Small intestine (tissue), 7 donors: Measurements from ENCODE around the gene DTNB. TPM values are rescaled to one million over a fixed set of nuclear protein-coding genes. Genes with fewer than 3 reads are reported as not detected.
"Not testable (repeated sequence)": the region's sequence is repeated elsewhere in the genome, so short reads cannot be mapped to it uniquely, and the experiment has no call there.

Experiments used
- DNase-seq, 2 donors: peaks; one replicate each; pipeline versions ENCODE4 v3.0.0 to v3.0.0-alpha.2; 2013
- FAIRE-seq: peaks from 2 replicates; lab custom pipeline; 2012; peaks lifted over from hg19 to GRCh38; lab: Jason Lieb, UNC
- H3K27ac ChIP-seq, 3 donors: one replicate each; pipeline ENCODE4 v1.5.1; 2013; ENCODE audit warnings: low read length in 2 of 3, mild to moderate bottlenecking in 2 of 3, control low read depth in 1 of 3, inconsistent platforms in 1 of 3, low read depth in 1 of 3, moderate library complexity in 1 of 3
- H3K27me3 ChIP-seq, 3 donors: one replicate each; pipeline ENCODE4 v1.6.1; 2013; ENCODE audit warnings: low read length in 3 of 3, inconsistent platforms in 1 of 3; ENCODE audit not compliant: control insufficient read depth in 3 of 3, insufficient read depth in 3 of 3
- H3K36me3 ChIP-seq, 3 donors: one replicate each; pipeline ENCODE4 v1.6.1; 2013; ENCODE audit warnings: low read length in 3 of 3, inconsistent platforms in 1 of 3, low read depth in 1 of 3, mild to moderate bottlenecking in 1 of 3, moderate library complexity in 1 of 3; ENCODE audit not compliant: control insufficient read depth in 3 of 3, insufficient read depth in 2 of 3
- H3K4me1 ChIP-seq, 3 donors: one replicate each; pipeline ENCODE4 v1.6.1; 2013; ENCODE audit warnings: low read length in 2 of 3, inconsistent platforms in 1 of 3, low read depth in 1 of 3, mild to moderate bottlenecking in 1 of 3, moderate library complexity in 1 of 3; ENCODE audit not compliant: control insufficient read depth in 3 of 3, insufficient read depth in 2 of 3
- H3K4me3 ChIP-seq, 3 donors: one replicate each; pipeline ENCODE4 v1.5.1; 2013; ENCODE audit warnings: low read length in 3 of 3, control low read depth in 1 of 3, inconsistent platforms in 1 of 3, low read depth in 1 of 3, mild to moderate bottlenecking in 1 of 3, moderate library complexity in 1 of 3
- H3K9me3 ChIP-seq, 2 donors: one replicate each; pipeline ENCODE4 v1.6.1; 2013; ENCODE audit warnings: low read depth in 1 of 2, low read length in 1 of 2; ENCODE audit not compliant: control insufficient read depth in 2 of 2, insufficient read depth in 1 of 2
- WGBS, 3 donors: extraction: QIAGEN DNeasy Blood & Tissue Kit; methylation state at CpG; one replicate each; pipeline ENCODE4 v1.1.7; 2013; 5-methylcytosine and 5-hydroxymethylcytosine counted together
- polyA plus RNA-seq, 4 donors: library from polyadenylated mRNA; stranded (reverse) in 3 of 4; unstranded in 1 of 4; fragments of 200-250 nt in 3 of 4; fragments of 120-200 nt in 1 of 4; gene quantifications; one replicate each; pipeline versions ENCODE4 v1.2.1 to v1.2.3, GENCODE V29; 2013
- donor health status: healthy with polysubstance abuse.
- donor health status: control.
- donor health status: control.
- donor health status: Bipolar disorder and iron deficiency.
- donor health status: healthy.

DTNB gene
- polyA plus RNA-seq, 4 donors, result 2.4 to 9.7 (median 4.4) TPM

- 77 to 95% (median 91%) methylated on average over 3 of the region's 3 CpGs for WGBS, 3 donors
- FAIRE-seq, result no peak
- H3K4me3 ChIP-seq, result no peak overlapping the region
Observed at GRCh38 chr2:25539136-25539535, 134.2 kb downstream of the DTNB start.

GRCh38 chr2:25537526-25537925, 135.9 kb downstream of the DTNB start:
- DNase-seq, result no peak
- H3K4me1 ChIP-seq, result no peaks in the 10 kb centered on the region
- FAIRE-seq, result no peak
- peaks cover 0 to 17% of the 10 kb centered on the region in 2 donors for H3K9me3 ChIP-seq
- no peak overlapping the region for H3K27ac ChIP-seq
- H3K4me3 ChIP-seq, result no peak overlapping the region
- WGBS, 3 donors, result 92 to 95% (median 93%) methylated on average over 2 of the region's 2 CpGs
- H3K36me3 ChIP-seq, result peaks cover 0 to 4% (median 0%) of the 10 kb centered on the region in 3 donors
- no peaks in the 10 kb centered on the region for H3K27me3 ChIP-seq

More at GRCh38 chr2:25539136-25539535, 134.2 kb downstream of the DTNB start:
- Histone ChIP-seq H3K4me1 (no peaks in the 10 kb centered on the region), H3K27ac (no peak overlapping the region), H3K36me3 (peaks cover 0 to 4% (median 0%) of the 10 kb centered on the region in 3 donors), H3K9me3 (peaks cover 0 to 17% of the 10 kb centered on the region in 2 donors), H3K27me3 (no peaks in the 10 kb centered on the region)
- DNase-seq, result no peak

- 96 to 98% (median 97%) methylated on average over 51 to 52 of the region's 52 CpGs for WGBS, 3 donors
- peaks cover 0 to 17% of the 10 kb centered on the region in 2 donors for H3K9me3 ChIP-seq
- H3K36me3 ChIP-seq, H3K4me1 ChIP-seq, H3K4me3 ChIP-seq, H3K27ac ChIP-seq, DNase-seq, FAIRE-seq, H3K27me3 ChIP-seq: not testable (repeated sequence)
Observed at GRCh38 chr2:25535411-25536289, 137.7 kb downstream of the DTNB start.

- H3K9me3 ChIP-seq, result peaks cover 0 to 17% of the 10 kb centered on the region in 2 donors
- not testable (repeated sequence) for DNase-seq, H3K27me3 ChIP-seq, FAIRE-seq, H3K27ac ChIP-seq, H3K4me1 ChIP-seq, H3K4me3 ChIP-seq, H3K36me3 ChIP-seq
- 96 to 98% (median 97%) methylated on average over 21 to 22 of the region's 22 CpGs for WGBS, 3 donors
Observed at GRCh38 chr2:25534937-25535336, 138.4 kb downstream of the DTNB start.

GRCh38 chr2:25534455-25534854, 138.9 kb downstream of the DTNB start:
- WGBS, 3 donors, result 97% methylated on average over 26 of the region's 26 CpGs
- Histone ChIP-seq H3K9me3 (peaks cover 0 to 17% of the 10 kb centered on the region in 2 donors), H3K27ac (no peak overlapping the region), H3K36me3 (peaks cover 0 to 4% (median 0%) of the 10 kb centered on the region in 3 donors), H3K4me1 (no peaks in the 10 kb centered on the region), H3K27me3 (no peaks in the 10 kb centered on the region), H3K4me3 (no peak overlapping the region)
- DNase-seq (no peak), FAIRE-seq (no peak)

- not testable (repeated sequence) for H3K27me3 ChIP-seq, H3K4me1 ChIP-seq, H3K4me3 ChIP-seq, H3K36me3 ChIP-seq, FAIRE-seq, H3K27ac ChIP-seq, DNase-seq
- 91 to 96% (median 93%) methylated on average over 5 of the region's 5 CpGs for WGBS, 3 donors
- H3K9me3 ChIP-seq, result peaks cover 0 to 17% of the 10 kb centered on the region in 2 donors
Observed at GRCh38 chr2:25533771-25534170, 139.6 kb downstream of the DTNB start.

- Histone ChIP-seq H3K36me3 (peaks cover 0 to 4% (median 0%) of the 10 kb centered on the region in 3 donors), H3K4me1 (no peaks in the 10 kb centered on the region), H3K27ac (no peak overlapping the region), H3K27me3 (no peaks in the 10 kb centered on the region), H3K4me3 (no peak overlapping the region), H3K9me3 (peaks cover 0 to 17% of the 10 kb centered on the region in 2 donors)
- DNase-seq, result no peak
- WGBS, 3 donors, result 80 to 94% (median 92%) methylated on average over 2 of the region's 2 CpGs
- FAIRE-seq, result no peak
Observed at GRCh38 chr2:25532521-25532920, 140.9 kb downstream of the DTNB start.

- no peak for FAIRE-seq
- Histone ChIP-seq H3K9me3 (no peaks in the 10 kb centered on the region), H3K27ac (no peak overlapping the region), H3K4me1 (no peaks in the 10 kb centered on the region), H3K27me3 (no peaks in the 10 kb centered on the region), H3K4me3 (no peak overlapping the region), H3K36me3 (no peaks in the 10 kb centered on the region)
- DNase-seq, result no peak
- WGBS, 3 donors, result 91 to 95% (median 93%) methylated on average over 3 of the region's 3 CpGs
Observed at GRCh38 chr2:25529034-25529433, 144.3 kb downstream of the DTNB start.
